Caco-2 (cell line): ENCODE data around the gene RNU7-1. TPM values are rescaled to one million over a fixed set of nuclear protein-coding genes. Genes with fewer than 3 reads are reported as not detected.

Source experiments
- BruUV-seq: library from RNA; stranded (reverse); fragments of 400-500 nt; replicated peaks from 2 replicates; lab custom pipeline; 2021; lab: Mats Ljungman, UMichigan
- CTCF ChIA-PET: fragments of 300-600 bp; sonication (Branson Sonifier 250); formaldehyde crosslinking; loops from one replicate; lab custom pipeline; 2022; ENCODE audit warnings: antibody characterized with exemption; lab: Charles Lee
- POLR2A ChIA-PET: fragments of 300-600 bp; sonication (Branson Sonifier 250); formaldehyde crosslinking; loops from one replicate; lab custom pipeline; 2022; ENCODE audit warnings: antibody characterized with exemption; lab: Charles Lee
- DNase-seq, 2 experiments: peaks; one replicate each; pipeline versions ENCODE4 v3.0.0 to v3.0.0-alpha.2; 2020 to 2022
- H3K27me3 ChIP-seq: replicated peaks from 2 replicates; pipeline ENCODE4 v1.6.0; 2011; ENCODE audit warnings: low read length; ENCODE audit not compliant: control insufficient read depth, insufficient read depth
- H3K36me3 ChIP-seq: 2 replicates; pipeline ENCODE4 v1.5.1; 2011; ENCODE audit warnings: low read length; ENCODE audit not compliant: control insufficient read depth, insufficient read depth
- H3K4me1 ChIP-seq: fragments of 250-450 bp; sonication (Bioruptor Pico); 2 replicates; pipeline ENCODE4 v1.5.1; 2020; ENCODE audit warnings: mild to moderate bottlenecking
- H3K4me3 ChIP-seq: 2 replicates; pipeline ENCODE4 v1.5.1; 2011; ENCODE audit warnings: low read depth, mild to moderate bottlenecking, control low read depth, low read length
- H3K9me3 ChIP-seq: fragments of 250-450 bp; sonication (Bioruptor Pico); 2 replicates; pipeline ENCODE4 v1.5.1; 2020; ENCODE audit warnings: mild to moderate bottlenecking, moderate library complexity
- H3K27ac Mint-ChIP-seq: one replicate; pipeline ENCODE4 v1.8.0; 2022; ENCODE audit warnings: mixed read lengths; ENCODE audit not compliant: unreplicated experiment
- H3K27me3 Mint-ChIP-seq: one replicate; pipeline ENCODE4 v1.8.0; 2022; ENCODE audit warnings: mixed read lengths; ENCODE audit not compliant: insufficient read depth, unreplicated experiment
- H3K36me3 Mint-ChIP-seq: one replicate; pipeline ENCODE4 v1.8.0; 2022; ENCODE audit warnings: mild to moderate bottlenecking, mixed read lengths; ENCODE audit not compliant: insufficient read depth, unreplicated experiment
- H3K4me1 Mint-ChIP-seq: one replicate; pipeline ENCODE4 v1.8.0; 2022; ENCODE audit warnings: low read depth, mixed read lengths; ENCODE audit not compliant: unreplicated experiment
- H3K4me3 Mint-ChIP-seq: one replicate; pipeline ENCODE4 v1.8.0; 2022; ENCODE audit warnings: mild to moderate bottlenecking, moderate library complexity, mixed read lengths; ENCODE audit not compliant: unreplicated experiment
- H3K9me3 Mint-ChIP-seq: one replicate; pipeline ENCODE4 v1.8.0; 2022; ENCODE audit warnings: mixed read lengths; ENCODE audit not compliant: unreplicated experiment
- CTCF ChIP-seq, 2 experiments: fragments of 200-600 bp in 1 of 2; IDR thresholded peaks; 1 replicate in 1 of 2; 2 replicates in 1 of 2; pipeline versions ENCODE4 v1.5.1 to v1.8.0; 2011 to 2022; ENCODE audit warnings: antibody characterized with exemption in 1 of 2, control low read depth in 1 of 2, inconsistent platforms in 1 of 2, low read depth in 1 of 2, low read length in 1 of 2, mild to moderate bottlenecking in 1 of 2, moderate library complexity in 1 of 2; ENCODE audit not compliant: insufficient read depth in 1 of 2, severe bottlenecking in 1 of 2, unreplicated experiment in 1 of 2
- intact Hi-C: fragments of 100-400 bp; cut with micrococcal nuclease; formaldehyde crosslinking; loops from one replicate; pipeline ENCODE4 v1.10.0; 2022; ENCODE audit not compliant: unreplicated experiment
- total RNA-seq: library from RNA; stranded (reverse); gene quantifications from 2 replicates; pipeline ENCODE4 v1.2.3, GENCODE V29; 2022

RNU7-1 gene
- total RNA-seq, 1 experiment from 2014 or later, result not detected

DNA sequence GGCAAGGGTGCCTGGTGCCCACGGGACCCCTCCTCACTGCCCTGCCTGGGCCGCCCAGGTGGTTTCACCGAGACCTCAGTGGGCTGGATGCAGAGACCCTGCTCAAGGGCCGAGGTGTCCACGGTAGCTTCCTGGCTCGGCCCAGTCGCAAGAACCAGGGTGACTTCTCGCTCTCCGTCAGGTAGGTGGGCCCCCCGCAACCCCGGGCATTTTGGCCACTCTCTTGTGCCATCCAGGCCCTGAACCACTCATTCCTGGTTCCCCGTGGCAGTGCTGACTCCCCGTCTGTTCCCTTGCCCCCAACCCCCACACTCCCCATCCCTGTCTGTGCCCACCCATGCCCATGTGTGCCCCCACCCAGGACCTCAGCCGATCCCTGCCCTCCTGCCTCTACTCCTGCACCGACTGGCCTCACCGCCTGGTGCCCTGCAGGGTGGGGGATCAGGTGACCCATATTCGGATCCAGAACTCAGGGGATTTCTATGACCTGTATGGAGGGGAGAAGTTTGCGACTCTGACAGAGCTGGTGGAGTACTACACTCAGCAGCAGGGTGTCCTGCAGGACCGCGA, 8.0 kb downstream of the RNU7-1 start:
- intact Hi-C loops, result no loop called here
- H3K4me1 Mint-ChIP-seq, result peaks cover 14% of the 10 kb centered on the region
- no peaks in the 10 kb centered on the region for H3K36me3 ChIP-seq
- TF ChIP-seq CTCF (IDR thresholded peaks at IDR 0.05; ENCODE audit: insufficient read depth in 1 of 2, low read depth in 1 of 2, low read length in 1 of 2, severe bottlenecking in 1 of 2, unreplicated experiment in 1 of 2), result no peak
- no peak overlapping the region for H3K4me3 ChIP-seq
- ChIA-PET CTCF (interaction anchor here (1.0 to 1.1 kb wide), 2 partner anchors 12 to 122 kb away, joined by 3 to 11 read pairs; no protein-coding TSS in a partner anchor), POLR2A (no interaction called here)
- H3K27me3 Mint-ChIP-seq, result no peaks in the 10 kb centered on the region
- H3K4me1 ChIP-seq, result no peaks in the 10 kb centered on the region
- no peaks in the 10 kb centered on the region for H3K9me3 ChIP-seq
- H3K9me3 Mint-ChIP-seq, result no peaks in the 10 kb centered on the region
- no TSS peak for BruUV-seq
- no peak overlapping the region for H3K4me3 Mint-ChIP-seq
- peaks cover 7% of the 10 kb centered on the region for H3K36me3 Mint-ChIP-seq
- DNase-seq, result no peak
- H3K27me3 ChIP-seq, result no peaks in the 10 kb centered on the region
- H3K27ac Mint-ChIP-seq, result no peak overlapping the region

DNA sequence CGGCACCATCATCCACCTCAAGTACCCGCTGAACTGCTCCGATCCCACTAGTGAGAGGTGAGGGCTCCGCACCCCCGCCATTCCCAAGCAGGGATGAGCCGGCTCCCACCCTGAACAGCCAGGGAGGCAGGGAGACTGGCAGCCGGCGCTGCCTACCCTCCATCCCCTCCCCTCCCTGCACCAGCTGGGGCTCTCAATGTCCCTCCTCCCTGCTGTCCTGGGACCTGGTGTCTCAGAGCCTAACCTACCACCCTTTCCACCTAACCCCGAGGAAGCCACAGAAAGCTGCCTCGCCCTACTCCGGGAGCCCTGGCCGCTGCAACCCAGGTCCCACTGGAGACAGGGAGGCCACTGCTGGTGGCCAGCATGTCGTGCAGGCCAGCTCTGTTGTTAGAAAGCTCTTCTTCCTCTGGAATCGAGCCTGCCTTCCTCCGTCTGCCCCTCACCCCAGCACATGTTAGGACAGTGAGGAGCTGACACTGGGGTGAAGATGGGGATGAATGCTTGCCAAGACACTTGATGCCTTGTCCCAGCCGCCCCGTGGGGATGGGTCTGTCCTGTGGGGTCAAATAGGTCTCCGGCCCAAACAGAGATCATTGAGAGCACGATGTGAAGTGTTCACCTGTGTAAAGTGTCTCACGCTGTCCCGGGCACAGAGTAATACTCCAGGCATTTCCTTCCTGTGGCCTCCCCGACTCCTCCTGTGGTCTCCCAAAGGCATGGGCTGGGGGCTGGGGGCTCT, 8.7 kb downstream of the RNU7-1 start:
- intact Hi-C loops, result no loop called here
- no peak overlapping the region for H3K4me3 ChIP-seq
- CTCF ChIA-PET, result interaction anchor here (1.0 to 1.1 kb wide), 2 partner anchors 12 to 122 kb away, joined by 3 to 11 read pairs; no protein-coding TSS in a partner anchor

More for the DNA sequence above, 8.7 kb downstream of the RNU7-1 start:
- H3K9me3 Mint-ChIP-seq, result no peaks in the 10 kb centered on the region
- H3K9me3 ChIP-seq, result no peaks in the 10 kb centered on the region
- H3K4me3 Mint-ChIP-seq, result no peak overlapping the region
- DNase-seq, result no peak
- H3K27ac Mint-ChIP-seq, result no peak overlapping the region
- no peaks in the 10 kb centered on the region for H3K27me3 Mint-ChIP-seq
- TF ChIP-seq CTCF (IDR thresholded peaks at IDR 0.05; ENCODE audit: insufficient read depth in 1 of 2, low read depth in 1 of 2, low read length in 1 of 2, severe bottlenecking in 1 of 2, unreplicated experiment in 1 of 2), result no peak
- H3K36me3 Mint-ChIP-seq, result peaks cover 5% of the 10 kb centered on the region
- no peaks in the 10 kb centered on the region for H3K27me3 ChIP-seq
- no peaks in the 10 kb centered on the region for H3K36me3 ChIP-seq
- peaks cover 7% of the 10 kb centered on the region for H3K4me1 Mint-ChIP-seq
- POLR2A ChIA-PET, result no interaction called here
- no TSS peak for BruUV-seq
- H3K4me1 ChIP-seq, result no peaks in the 10 kb centered on the region
